Mucosa of stomach (tissue), 1 donor: ENCODE measurements around the gene EMSY.
"Not testable (repeated sequence)": the region's sequence is repeated elsewhere in the genome, so short reads cannot be mapped to it uniquely, and the experiment has no call there.

Experiments used
- H3K27me3 ChIP-seq: one replicate; pipeline ENCODE4 v1.7.0; 2013; ENCODE audit warnings: mild to moderate bottlenecking, low read length; ENCODE audit not compliant: control insufficient read depth, insufficient read depth
- H3K36me3 ChIP-seq: one replicate; pipeline ENCODE4 v1.7.0; 2013; ENCODE audit warnings: low read length; ENCODE audit not compliant: control insufficient read depth, insufficient read depth
- H3K4me1 ChIP-seq: one replicate; pipeline ENCODE4 v1.7.0; 2013; ENCODE audit warnings: mild to moderate bottlenecking, low read length; ENCODE audit not compliant: control insufficient read depth, insufficient read depth
- H3K4me3 ChIP-seq: one replicate; pipeline ENCODE4 v1.7.0; 2013; ENCODE audit warnings: low read length
- H3K9ac ChIP-seq: one replicate; pipeline ENCODE4 v1.7.0; 2013; ENCODE audit warnings: mild to moderate bottlenecking, low read length, moderate library complexity
- H3K9me3 ChIP-seq: one replicate; pipeline ENCODE4 v1.7.0; 2013; ENCODE audit warnings: mild to moderate bottlenecking, low read length, moderate library complexity; ENCODE audit not compliant: control insufficient read depth
- donor health status: Pancreatic carcinoma.

Gene EMSY

GRCh38 chr11:76578654-76579055 is 133.8 kb downstream of the EMSY start:
- no peaks in the 10 kb centered on the region for H3K9me3 ChIP-seq
- no peak overlapping the region for H3K4me3 ChIP-seq
- H3K9ac ChIP-seq = peak overlapping the region; percentile 28
- peaks cover 13% of the 10 kb centered on the region for H3K4me1 ChIP-seq
- H3K27me3 ChIP-seq = no peaks in the 10 kb centered on the region
- H3K36me3 ChIP-seq = no peaks in the 10 kb centered on the region

- Histone ChIP-seq H3K27me3 (no peaks in the 10 kb centered on the region), H3K4me3 (no peak overlapping the region), H3K4me1 (peaks cover 13% of the 10 kb centered on the region), H3K9ac (peak overlapping the region; percentile 28), H3K9me3 (no peaks in the 10 kb centered on the region), H3K36me3 (no peaks in the 10 kb centered on the region)
Observed at GRCh38 chr11:76579056-76579751, 134.4 kb downstream of the EMSY start.

- Histone ChIP-seq H3K4me3 (no peak overlapping the region), H3K4me1 (peaks cover 13% of the 10 kb centered on the region), H3K27me3 (no peaks in the 10 kb centered on the region), H3K9me3 (no peaks in the 10 kb centered on the region), H3K9ac (no peak overlapping the region), H3K36me3 (no peaks in the 10 kb centered on the region)
Observed at GRCh38 chr11:76579752-76580151, 134.9 kb downstream of the EMSY start.

- not testable (repeated sequence) for H3K9ac ChIP-seq, H3K9me3 ChIP-seq, H3K36me3 ChIP-seq, H3K4me1 ChIP-seq, H3K27me3 ChIP-seq, H3K4me3 ChIP-seq
Observed at GRCh38 chr11:76582471-76582870, 137.7 kb downstream of the EMSY start.

- H3K27me3 ChIP-seq = no peaks in the 10 kb centered on the region
- no peak overlapping the region for H3K4me3 ChIP-seq
- no peak overlapping the region for H3K9ac ChIP-seq
- H3K36me3 ChIP-seq = no peaks in the 10 kb centered on the region
- H3K9me3 ChIP-seq = no peaks in the 10 kb centered on the region
- H3K4me1 ChIP-seq = peaks cover 37% of the 10 kb centered on the region
Observed at GRCh38 chr11:76587820-76588454, 143.1 kb downstream of the EMSY start.

- Histone ChIP-seq H3K27me3 (no peaks in the 10 kb centered on the region), H3K4me3 (no peak overlapping the region), H3K36me3 (no peaks in the 10 kb centered on the region), H3K9me3 (no peaks in the 10 kb centered on the region), H3K9ac (no peak overlapping the region), H3K4me1 (peaks cover 37% of the 10 kb centered on the region)
Observed at GRCh38 chr11:76588455-76589325, 143.9 kb downstream of the EMSY start.

- Histone ChIP-seq H3K4me3 (no peak overlapping the region), H3K27me3 (no peaks in the 10 kb centered on the region), H3K4me1 (peaks cover 37% of the 10 kb centered on the region), H3K9me3 (no peaks in the 10 kb centered on the region), H3K9ac (no peak overlapping the region), H3K36me3 (no peaks in the 10 kb centered on the region)
Observed at GRCh38 chr11:76589477-76589876, 144.7 kb downstream of the EMSY start.

GRCh38 chr11:76589964-76590950 is 145.4 kb downstream of the EMSY start:
- H3K4me3 ChIP-seq = no peak overlapping the region
- H3K9ac ChIP-seq = no peak overlapping the region
- H3K36me3 ChIP-seq = no peaks in the 10 kb centered on the region
- peaks cover 37% of the 10 kb centered on the region for H3K4me1 ChIP-seq
- H3K27me3 ChIP-seq = no peaks in the 10 kb centered on the region
- no peaks in the 10 kb centered on the region for H3K9me3 ChIP-seq

- H3K9ac ChIP-seq = no peak overlapping the region
- H3K4me3 ChIP-seq = no peak overlapping the region
- no peaks in the 10 kb centered on the region for H3K9me3 ChIP-seq
- no peaks in the 10 kb centered on the region for H3K36me3 ChIP-seq
- H3K4me1 ChIP-seq = peaks cover 37% of the 10 kb centered on the region
- no peaks in the 10 kb centered on the region for H3K27me3 ChIP-seq
Observed at GRCh38 chr11:76591416-76591815, 146.6 kb downstream of the EMSY start.

GRCh38 chr11:76592025-76592914 is 147.5 kb downstream of the EMSY start:
- H3K4me3 ChIP-seq = no peak overlapping the region
- H3K27me3 ChIP-seq = no peaks in the 10 kb centered on the region
- H3K36me3 ChIP-seq = no peaks in the 10 kb centered on the region
- peaks cover 37% of the 10 kb centered on the region for H3K4me1 ChIP-seq
- H3K9ac ChIP-seq = no peak overlapping the region
- no peaks in the 10 kb centered on the region for H3K9me3 ChIP-seq

- no peak overlapping the region for H3K4me3 ChIP-seq
- H3K4me1 ChIP-seq = peaks cover 37% of the 10 kb centered on the region
- no peaks in the 10 kb centered on the region for H3K36me3 ChIP-seq
- H3K9ac ChIP-seq = no peak overlapping the region
- H3K27me3 ChIP-seq = no peaks in the 10 kb centered on the region
- H3K9me3 ChIP-seq = no peaks in the 10 kb centered on the region
Observed at GRCh38 chr11:76592961-76593360, 148.1 kb downstream of the EMSY start.
